PC-3 (cell line): Measurements from ENCODE around the gene CCDC78. TPM values are rescaled to one million over a fixed set of nuclear protein-coding genes. Genes with fewer than 3 reads are reported as not detected.
A peak's percentile ranks its signal among the peaks of the same experiment; 100 is the strongest.

ENCODE experiments used
- ATAC-seq: fragments of 200-7000 bp; cut with Tn5 transposase; 2 replicates; pipeline ENCODE4 v1.9.1; 2020; ENCODE audit warnings: mild to moderate bottlenecking, moderate library complexity
- BruUV-seq: library from RNA; stranded (reverse); fragments of 400-500 nt; replicated peaks from 2 replicates; lab custom pipeline; 2021; lab: Mats Ljungman, UMichigan
- CTCF ChIA-PET: fragments of 300-600 bp; sonication (Branson Sonifier 250); formaldehyde crosslinking; loops from one replicate; lab custom pipeline; 2022; ENCODE audit warnings: antibody characterized with exemption; lab: Charles Lee
- POLR2A ChIA-PET: fragments of 300-600 bp; sonication (Branson Sonifier 250); formaldehyde crosslinking; loops from one replicate; lab custom pipeline; 2022; ENCODE audit warnings: antibody characterized with exemption; ENCODE audit not compliant: unreplicated experiment; lab: Charles Lee
- DNase-seq: peaks from one replicate; pipeline ENCODE4 v3.0.0-alpha.2; 2015
- H2AFZ ChIP-seq: fragments of 300-600 bp; sonication (generic); 2 replicates; pipeline ENCODE4 v1.6.0; 2016; ENCODE audit warnings: antibody characterized with exemption, low read length
- H3F3A ChIP-seq: fragments of 300-600 bp; sonication (generic); one replicate; pipeline ENCODE4 v1.6.0; 2017; ENCODE audit warnings: antibody characterized with exemption, low read length, control low read depth, mild to moderate bottlenecking; ENCODE audit not compliant: unreplicated experiment
- H3K27ac ChIP-seq: fragments of 300-600 bp; sonication (generic); 2 replicates; pipeline ENCODE4 v1.5.1; 2016; ENCODE audit warnings: mild to moderate bottlenecking, low read length
- H3K27me3 ChIP-seq: fragments of 300-600 bp; sonication (generic); 2 replicates; pipeline ENCODE4 v1.6.1; 2016; ENCODE audit warnings: low read length, mixed read lengths
- H3K36me3 ChIP-seq: fragments of 300-600 bp; sonication (generic); 2 replicates; pipeline ENCODE4 v1.6.1; 2016; ENCODE audit warnings: low read depth, mixed run types, low read length, mixed read lengths
- H3K4me1 ChIP-seq: fragments of 300-600 bp; sonication (generic); 2 replicates; pipeline ENCODE4 v1.5.1; 2016; ENCODE audit warnings: low read length; ENCODE audit not compliant: insufficient read depth
- H3K4me2 ChIP-seq: fragments of 300-600 bp; sonication (generic); 2 replicates; pipeline ENCODE4 v1.6.0; 2016; ENCODE audit warnings: low read length
- H3K4me3 ChIP-seq: fragments of 300-600 bp; sonication (generic); 2 replicates; pipeline ENCODE4 v1.5.1; 2016; ENCODE audit warnings: mild to moderate bottlenecking, low read length, mixed read lengths
- H3K79me2 ChIP-seq: fragments of 300-600 bp; sonication (generic); 2 replicates; pipeline ENCODE4 v1.6.1; 2017; ENCODE audit warnings: low read length, mixed read lengths
- H3K9ac ChIP-seq: fragments of 300-600 bp; sonication (generic); 2 replicates; pipeline ENCODE4 v1.6.0; 2016; ENCODE audit warnings: mild to moderate bottlenecking, low read length
- H3K9me2 ChIP-seq: fragments of 300-600 bp; sonication (generic); replicated peaks from 2 replicates; pipeline ENCODE4 v1.6.1; 2016; ENCODE audit warnings: mixed run types, low read length, mixed read lengths
- H3K9me3 ChIP-seq: fragments of 300-600 bp; sonication (generic); 2 replicates; pipeline ENCODE4 v1.6.1; 2016; ENCODE audit warnings: low read length, mixed read lengths
- H4K20me1 ChIP-seq: fragments of 300-600 bp; sonication (generic); 2 replicates; pipeline ENCODE4 v1.6.1; 2016; ENCODE audit warnings: low read length, mixed read lengths
- EZH2 ChIP-seq: fragments of 300-600 bp; sonication (generic); IDR thresholded peaks from one replicate; pipeline ENCODE4 v1.6.1; 2017; ENCODE audit warnings: antibody characterized with exemption, mild to moderate bottlenecking, low read length; ENCODE audit not compliant: unreplicated experiment
- EZH2phosphoT487 ChIP-seq: fragments of 300-600 bp; sonication (generic); IDR thresholded peaks from 2 replicates; pipeline ENCODE4 v1.6.1; 2018; ENCODE audit warnings: mild to moderate bottlenecking, antibody characterized with exemption, low read length, borderline replicate concordance
- intact Hi-C: fragments of 100-400 bp; cut with micrococcal nuclease; formaldehyde crosslinking; loops from 2 replicates; pipeline ENCODE4 v1.9.0; 2023
- total RNA-seq: library from RNA; depleted of rRNA; stranded (reverse); fragments of >200 nt; gene quantifications from 2 replicates; pipeline ENCODE4 v1.2.3, GENCODE V29; 2014
- TF ChIP-seq, protein P1 (sequence below): fragments of 300-600 bp; sonication (generic); conservative IDR thresholded peaks from 2 replicates; pipeline ENCODE4 v1.5.1; 2017; ENCODE audit warnings: antibody characterized with exemption, low read depth, mild to moderate bottlenecking, low read length

Gene CCDC78
- total RNA-seq, 1 experiment from 2014 or later, result 3.3 TPM

DNA sequence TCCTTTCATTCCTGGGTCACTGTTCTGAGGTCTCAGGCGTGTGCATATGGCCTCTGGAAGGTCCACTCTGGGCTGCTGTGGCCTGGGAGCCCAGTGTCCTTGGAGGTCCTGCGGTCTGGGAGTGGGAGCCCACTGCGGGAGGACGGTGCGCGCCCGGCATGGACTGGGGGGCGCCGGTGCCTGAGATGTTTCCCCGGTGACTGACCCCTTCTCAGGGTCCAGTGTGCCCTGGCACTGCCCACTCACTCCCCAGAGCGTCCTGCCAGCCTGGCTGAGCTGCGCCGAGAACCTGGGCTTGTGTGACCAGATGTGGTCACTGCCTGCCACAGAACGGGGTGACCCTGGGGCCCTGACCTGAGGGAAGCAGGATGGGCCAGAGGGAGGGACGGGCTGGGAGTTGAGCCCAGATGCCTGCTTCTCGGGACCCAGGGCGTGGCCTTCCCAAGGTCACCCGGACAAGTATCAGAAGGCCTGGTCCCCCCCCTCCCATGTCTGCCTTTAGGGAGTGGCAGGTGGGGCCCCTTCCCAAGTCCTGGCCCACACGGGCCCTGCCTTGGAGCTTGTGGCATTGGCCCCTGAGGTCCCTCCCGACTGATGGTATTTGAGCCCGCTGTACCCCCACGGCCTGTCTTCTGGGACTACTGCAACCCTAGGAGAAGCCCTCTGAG is 51.9 kb downstream of the CCDC78 start:
- Histone ChIP-seq H2AFZ (no peak overlapping the region), H3K36me3 (peaks cover 6% of the 10 kb centered on the region; the same call in 1 of the 2 replicates), H3K4me3 (no peak overlapping the region), H3K9me2 (no peaks in the 10 kb centered on the region), H3K4me1 (no peaks in the 10 kb centered on the region), H3F3A (no peaks in the 10 kb centered on the region), H4K20me1 (no peaks in the 10 kb centered on the region), H3K4me2 (no peak overlapping the region), H3K79me2 (peaks cover 8% of the 10 kb centered on the region), H3K9me3 (no peaks in the 10 kb centered on the region), H3K27me3 (no peaks in the 10 kb centered on the region), H3K9ac (no peak overlapping the region), H3K27ac (no peak overlapping the region)
- ChIA-PET CTCF (no interaction called here), POLR2A (no interaction called here)
- DNase-seq (no peak), ATAC-seq (no peak)
- intact Hi-C loops, result no loop called here
- no TSS peak for BruUV-seq
- TF ChIP-seq, protein P1, sequence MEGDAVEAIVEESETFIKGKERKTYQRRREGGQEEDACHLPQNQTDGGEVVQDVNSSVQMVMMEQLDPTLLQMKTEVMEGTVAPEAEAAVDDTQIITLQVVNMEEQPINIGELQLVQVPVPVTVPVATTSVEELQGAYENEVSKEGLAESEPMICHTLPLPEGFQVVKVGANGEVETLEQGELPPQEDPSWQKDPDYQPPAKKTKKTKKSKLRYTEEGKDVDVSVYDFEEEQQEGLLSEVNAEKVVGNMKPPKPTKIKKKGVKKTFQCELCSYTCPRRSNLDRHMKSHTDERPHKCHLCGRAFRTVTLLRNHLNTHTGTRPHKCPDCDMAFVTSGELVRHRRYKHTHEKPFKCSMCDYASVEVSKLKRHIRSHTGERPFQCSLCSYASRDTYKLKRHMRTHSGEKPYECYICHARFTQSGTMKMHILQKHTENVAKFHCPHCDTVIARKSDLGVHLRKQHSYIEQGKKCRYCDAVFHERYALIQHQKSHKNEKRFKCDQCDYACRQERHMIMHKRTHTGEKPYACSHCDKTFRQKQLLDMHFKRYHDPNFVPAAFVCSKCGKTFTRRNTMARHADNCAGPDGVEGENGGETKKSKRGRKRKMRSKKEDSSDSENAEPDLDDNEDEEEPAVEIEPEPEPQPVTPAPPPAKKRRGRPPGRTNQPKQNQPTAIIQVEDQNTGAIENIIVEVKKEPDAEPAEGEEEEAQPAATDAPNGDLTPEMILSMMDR, result no peak
- TF ChIP-seq EZH2phosphoT487, result no peak
- TF ChIP-seq EZH2, result no peak

DNA sequence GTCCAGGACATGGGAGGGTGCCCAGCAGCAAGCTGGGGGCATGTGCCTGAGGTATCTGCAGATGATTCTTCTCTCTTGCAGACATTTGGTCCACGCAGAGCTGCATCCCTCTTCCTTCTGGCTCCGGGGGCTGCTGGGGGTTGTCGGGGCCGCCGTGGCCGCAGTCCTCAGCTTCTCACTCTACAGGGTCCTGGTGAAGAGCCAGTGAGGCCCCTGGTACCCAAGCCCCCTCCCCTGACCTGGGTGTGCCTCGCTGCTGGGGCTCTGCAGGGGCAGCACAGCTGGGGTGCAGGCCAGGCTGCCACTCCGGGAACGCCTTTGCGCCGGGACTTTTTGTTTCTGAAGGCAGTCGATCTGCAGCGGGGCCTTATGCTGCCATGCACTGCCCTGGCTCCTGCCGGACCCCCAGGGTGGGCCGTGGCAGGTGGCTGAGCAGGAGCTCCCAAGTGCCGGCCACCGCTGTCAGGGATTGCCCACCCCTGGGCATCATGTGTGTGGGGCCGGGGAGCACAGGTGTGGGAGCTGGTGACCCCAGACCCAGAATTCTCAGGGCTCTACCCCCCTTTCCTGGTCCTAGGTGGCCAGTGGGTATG is 52.7 kb downstream of the CCDC78 start:
- ATAC-seq, result no peak
- CTCF ChIA-PET, result no interaction called here

More for the DNA sequence above, 52.7 kb downstream of the CCDC78 start:
- Histone ChIP-seq H3K4me2 (no peak overlapping the region), H3K9me2 (no peaks in the 10 kb centered on the region), H3K9ac (no peak overlapping the region), H3K4me1 (no peaks in the 10 kb centered on the region), H2AFZ (no peak overlapping the region), H3K4me3 (no peak overlapping the region), H3K9me3 (no peaks in the 10 kb centered on the region), H3K27me3 (no peaks in the 10 kb centered on the region), H3K36me3 (peaks cover 6% of the 10 kb centered on the region; the same call in 1 of the 2 replicates), H4K20me1 (no peaks in the 10 kb centered on the region), H3F3A (no peaks in the 10 kb centered on the region), H3K27ac (no peak overlapping the region), H3K79me2 (peaks cover 16% of the 10 kb centered on the region)
- intact Hi-C loops, result no loop called here
- POLR2A ChIA-PET, result no interaction called here
- no peak for DNase-seq
- TSS peak; percentile 7 for BruUV-seq
- no peak for TF ChIP-seq EZH2phosphoT487
- TF ChIP-seq EZH2, result no peak
- TF ChIP-seq, protein P1, result no peak
